ENCODE results near the gene C1orf159. TPM values are rescaled to one million over a fixed set of nuclear protein-coding genes. Genes with fewer than 3 reads are reported as not detected.

The C1orf159 gene
- total and polyA plus RNA-seq, 9 of the 15 experiments (the other 6 are each of a cell fraction or from before 2014, with no cell fraction given), result 0.28 to 54.9 (median 10.6) TPM

DNA sequence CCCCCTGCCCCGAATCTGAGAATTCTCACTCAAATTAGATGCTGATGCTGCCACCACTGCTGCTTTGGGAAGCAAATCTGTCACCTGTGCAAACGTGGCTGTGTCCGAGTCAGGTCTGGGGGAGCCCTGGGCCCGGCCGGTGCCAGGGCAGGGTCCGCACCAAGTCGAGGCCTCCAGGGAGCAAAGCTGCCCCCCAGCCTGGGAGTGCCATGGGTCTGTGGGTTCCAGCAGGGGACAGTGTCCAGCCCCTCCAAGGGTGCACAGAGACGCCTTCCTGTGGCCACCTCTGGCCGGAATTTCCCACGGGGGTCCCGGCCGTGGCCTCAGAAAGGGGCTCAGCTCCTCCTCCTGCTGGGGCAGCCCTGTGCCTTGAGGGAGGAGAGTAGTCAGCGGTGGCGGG, 30.1 kb upstream of the C1orf159 start (continued):
- TF ChIP-seq, protein P1, sequence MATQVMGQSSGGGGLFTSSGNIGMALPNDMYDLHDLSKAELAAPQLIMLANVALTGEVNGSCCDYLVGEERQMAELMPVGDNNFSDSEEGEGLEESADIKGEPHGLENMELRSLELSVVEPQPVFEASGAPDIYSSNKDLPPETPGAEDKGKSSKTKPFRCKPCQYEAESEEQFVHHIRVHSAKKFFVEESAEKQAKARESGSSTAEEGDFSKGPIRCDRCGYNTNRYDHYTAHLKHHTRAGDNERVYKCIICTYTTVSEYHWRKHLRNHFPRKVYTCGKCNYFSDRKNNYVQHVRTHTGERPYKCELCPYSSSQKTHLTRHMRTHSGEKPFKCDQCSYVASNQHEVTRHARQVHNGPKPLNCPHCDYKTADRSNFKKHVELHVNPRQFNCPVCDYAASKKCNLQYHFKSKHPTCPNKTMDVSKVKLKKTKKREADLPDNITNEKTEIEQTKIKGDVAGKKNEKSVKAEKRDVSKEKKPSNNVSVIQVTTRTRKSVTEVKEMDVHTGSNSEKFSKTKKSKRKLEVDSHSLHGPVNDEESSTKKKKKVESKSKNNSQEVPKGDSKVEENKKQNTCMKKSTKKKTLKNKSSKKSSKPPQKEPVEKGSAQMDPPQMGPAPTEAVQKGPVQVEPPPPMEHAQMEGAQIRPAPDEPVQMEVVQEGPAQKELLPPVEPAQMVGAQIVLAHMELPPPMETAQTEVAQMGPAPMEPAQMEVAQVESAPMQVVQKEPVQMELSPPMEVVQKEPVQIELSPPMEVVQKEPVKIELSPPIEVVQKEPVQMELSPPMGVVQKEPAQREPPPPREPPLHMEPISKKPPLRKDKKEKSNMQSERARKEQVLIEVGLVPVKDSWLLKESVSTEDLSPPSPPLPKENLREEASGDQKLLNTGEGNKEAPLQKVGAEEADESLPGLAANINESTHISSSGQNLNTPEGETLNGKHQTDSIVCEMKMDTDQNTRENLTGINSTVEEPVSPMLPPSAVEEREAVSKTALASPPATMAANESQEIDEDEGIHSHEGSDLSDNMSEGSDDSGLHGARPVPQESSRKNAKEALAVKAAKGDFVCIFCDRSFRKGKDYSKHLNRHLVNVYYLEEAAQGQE (IDR thresholded peaks at IDR 0.05; ENCODE audit: borderline replicate concordance), result no peak
- TF ChIP-seq, protein P1 (CRISPR knock-in tag; IDR thresholded peaks at IDR 0.05; ENCODE audit: low read depth), result no peak
- TF ChIP-seq KDM4B (IDR thresholded peaks at IDR 0.05; ENCODE audit: borderline replicate concordance in 2 of 2, low read depth in 1 of 2), result no peak
- TF ChIP-seq, protein P2, sequence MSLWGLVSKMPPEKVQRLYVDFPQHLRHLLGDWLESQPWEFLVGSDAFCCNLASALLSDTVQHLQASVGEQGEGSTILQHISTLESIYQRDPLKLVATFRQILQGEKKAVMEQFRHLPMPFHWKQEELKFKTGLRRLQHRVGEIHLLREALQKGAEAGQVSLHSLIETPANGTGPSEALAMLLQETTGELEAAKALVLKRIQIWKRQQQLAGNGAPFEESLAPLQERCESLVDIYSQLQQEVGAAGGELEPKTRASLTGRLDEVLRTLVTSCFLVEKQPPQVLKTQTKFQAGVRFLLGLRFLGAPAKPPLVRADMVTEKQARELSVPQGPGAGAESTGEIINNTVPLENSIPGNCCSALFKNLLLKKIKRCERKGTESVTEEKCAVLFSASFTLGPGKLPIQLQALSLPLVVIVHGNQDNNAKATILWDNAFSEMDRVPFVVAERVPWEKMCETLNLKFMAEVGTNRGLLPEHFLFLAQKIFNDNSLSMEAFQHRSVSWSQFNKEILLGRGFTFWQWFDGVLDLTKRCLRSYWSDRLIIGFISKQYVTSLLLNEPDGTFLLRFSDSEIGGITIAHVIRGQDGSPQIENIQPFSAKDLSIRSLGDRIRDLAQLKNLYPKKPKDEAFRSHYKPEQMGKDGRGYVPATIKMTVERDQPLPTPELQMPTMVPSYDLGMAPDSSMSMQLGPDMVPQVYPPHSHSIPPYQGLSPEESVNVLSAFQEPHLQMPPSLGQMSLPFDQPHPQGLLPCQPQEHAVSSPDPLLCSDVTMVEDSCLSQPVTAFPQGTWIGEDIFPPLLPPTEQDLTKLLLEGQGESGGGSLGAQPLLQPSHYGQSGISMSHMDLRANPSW (CRISPR knock-in tag; IDR thresholded peaks at IDR 0.05), result no peak
- no peak for TF ChIP-seq TAF7 (tag; IDR thresholded peaks at IDR 0.05)
